ENCODE data around the gene FARP2.
A peak's percentile ranks its signal among the peaks of the same experiment; 100 is the strongest.
"Not testable (repeated sequence)": the region's sequence is repeated elsewhere in the genome, so short reads cannot be mapped to it uniquely, and the experiment has no call there.

Gene FARP2

GRCh38 chr2:241386519-241386918 lies 30.4 kb downstream of the FARP2 start:
- TF ChIP-seq CTCF (conservative IDR thresholded peaks at IDR 0.05; ENCODE audit: low read depth) = no peak
- DNase-seq (ENCODE audit: low spot score) = no peak
- ChIA-PET CTCF (interaction anchor here (0.7 kb wide), 1 partner anchor 13 kb away, joined by 3 read pairs; no protein-coding TSS in a partner anchor), POLR2A (ENCODE audit: low non-redundant PET) (no interaction called here)
- H3K27ac ChIP-seq = no peak overlapping the region

- DNase-seq (ENCODE audit: low spot score) = no peak
- no peak overlapping the region for H3K27ac ChIP-seq
- ChIA-PET CTCF (interaction anchor here (0.7 kb wide), 1 partner anchor 97 kb away, joined by 3 read pairs; no protein-coding TSS in a partner anchor), POLR2A (ENCODE audit: low non-redundant PET) (no interaction called here)
- TF ChIP-seq CTCF (conservative IDR thresholded peaks at IDR 0.05; ENCODE audit: low read depth) = no peak
Measured at GRCh38 chr2:241389697-241390096, 33.6 kb downstream of the FARP2 start.

GRCh38 chr2:241390301-241391206 lies 34.5 kb downstream of the FARP2 start:
- ChIA-PET CTCF (interaction anchor here (0.7 kb wide), 1 partner anchor 96 kb away, joined by 3 read pairs; no protein-coding TSS in a partner anchor), POLR2A (ENCODE audit: low non-redundant PET) (no interaction called here)
- H3K27ac ChIP-seq = peak overlapping the region; percentile 64

GRCh38 chr2:241391892-241392665 lies 36.0 kb downstream of the FARP2 start:
- TF ChIP-seq CTCF (conservative IDR thresholded peaks at IDR 0.05; ENCODE audit: low read depth) = no peak
- H3K27ac ChIP-seq = no peak overlapping the region
- CTCF ChIA-PET = interaction anchor here (0.6 kb wide), 1 partner anchor 19 kb away, joined by 3 read pairs; no protein-coding TSS in a partner anchor
- POLR2A ChIA-PET (ENCODE audit: low non-redundant PET) = no interaction called here
- DNase-seq (ENCODE audit: low spot score) = no peak

More at GRCh38 chr2:241390301-241391206, 34.5 kb downstream of the FARP2 start:
- DNase-seq (ENCODE audit: low spot score) = peak; percentile 80
- TF ChIP-seq CTCF (conservative IDR thresholded peaks at IDR 0.05; ENCODE audit: low read depth) = no peak

GRCh38 chr2:241392753-241393152 lies 36.7 kb downstream of the FARP2 start:
- POLR2A ChIA-PET (ENCODE audit: low non-redundant PET); DNase-seq (ENCODE audit: low spot score); CTCF ChIA-PET; H3K27ac ChIP-seq: not testable (repeated sequence)

- POLR2A ChIA-PET (ENCODE audit: low non-redundant PET) = no interaction called here
- DNase-seq (ENCODE audit: low spot score) = no peak
- H3K27ac ChIP-seq = no peak overlapping the region
- TF ChIP-seq CTCF (conservative IDR thresholded peaks at IDR 0.05; ENCODE audit: low read depth) = no peak
- CTCF ChIA-PET = interaction anchor here (0.7 kb wide), 1 partner anchor 222 kb away, joined by 4 read pairs; no protein-coding TSS in a partner anchor
Measured at GRCh38 chr2:241393524-241394196, 37.6 kb downstream of the FARP2 start.

- DNase-seq (ENCODE audit: low spot score); H3K27ac ChIP-seq; POLR2A ChIA-PET (ENCODE audit: low non-redundant PET); CTCF ChIA-PET: not testable (repeated sequence)
Measured at GRCh38 chr2:241396809-241397208, 40.7 kb downstream of the FARP2 start.

Data from RWPE1 (cell line).